Upper lobe of right lung (tissue), 1 donor: Measurements from ENCODE around the gene ENO1. TPM values are rescaled to one million over a fixed set of nuclear protein-coding genes. Genes with fewer than 3 reads are reported as not detected.
A peak's percentile ranks its signal among the peaks of the same experiment; 100 is the strongest.

Experiments used
- ATAC-seq: fragments of 200-7000 bp; cut with Tn5 transposase; one replicate; pipeline ENCODE4 v1.9.1; 2020; ENCODE audit warnings: mild to moderate bottlenecking, moderate library complexity
- DNase-seq: peaks from one replicate; pipeline ENCODE4 v3.0.0-alpha.2; 2020
- H3K27ac ChIP-seq: fragments of 200-600 bp; one replicate; pipeline ENCODE4 v1.8.0; 2022
- H3K27me3 ChIP-seq: fragments of 200-600 bp; one replicate; pipeline ENCODE4 v1.8.0; 2022; ENCODE audit warnings: mild to moderate bottlenecking
- H3K36me3 ChIP-seq: fragments of 200-600 bp; one replicate; pipeline ENCODE4 v1.8.0; 2022
- H3K4me1 ChIP-seq: fragments of 200-600 bp; one replicate; pipeline ENCODE4 v1.8.0; 2022
- H3K4me3 ChIP-seq: fragments of 200-600 bp; one replicate; pipeline ENCODE4 v1.8.0; 2022; ENCODE audit warnings: mild to moderate bottlenecking
- H3K9me3 ChIP-seq: fragments of 200-600 bp; one replicate; pipeline ENCODE4 v1.8.0; 2022
- intact Hi-C: fragments of 100-400 bp; cut with DNase I; formaldehyde crosslinking; loops from one replicate; pipeline ENCODE4 v1.11.0; 2022
- total RNA-seq: library from RNA; stranded (reverse); fragmentation: NEBNext Ultra II Directional; extraction: Animal tissue kit (Norgen Biotek cat#: 25700); gene quantifications from one replicate; pipeline ENCODE4 v1.2.1, GENCODE V29; 2021
- TF ChIP-seq, protein P1 (sequence below): fragments of 200-600 bp; IDR thresholded peaks from one replicate; pipeline ENCODE4 v1.8.0; 2022; ENCODE audit warnings: antibody characterized with exemption
- donor health status: DM: no; HTN: yes; CAD: no; lungs with severe emphysema.

ENO1 gene
- total RNA-seq, 1 donor from 2014 or later, result 640 TPM

DNA sequence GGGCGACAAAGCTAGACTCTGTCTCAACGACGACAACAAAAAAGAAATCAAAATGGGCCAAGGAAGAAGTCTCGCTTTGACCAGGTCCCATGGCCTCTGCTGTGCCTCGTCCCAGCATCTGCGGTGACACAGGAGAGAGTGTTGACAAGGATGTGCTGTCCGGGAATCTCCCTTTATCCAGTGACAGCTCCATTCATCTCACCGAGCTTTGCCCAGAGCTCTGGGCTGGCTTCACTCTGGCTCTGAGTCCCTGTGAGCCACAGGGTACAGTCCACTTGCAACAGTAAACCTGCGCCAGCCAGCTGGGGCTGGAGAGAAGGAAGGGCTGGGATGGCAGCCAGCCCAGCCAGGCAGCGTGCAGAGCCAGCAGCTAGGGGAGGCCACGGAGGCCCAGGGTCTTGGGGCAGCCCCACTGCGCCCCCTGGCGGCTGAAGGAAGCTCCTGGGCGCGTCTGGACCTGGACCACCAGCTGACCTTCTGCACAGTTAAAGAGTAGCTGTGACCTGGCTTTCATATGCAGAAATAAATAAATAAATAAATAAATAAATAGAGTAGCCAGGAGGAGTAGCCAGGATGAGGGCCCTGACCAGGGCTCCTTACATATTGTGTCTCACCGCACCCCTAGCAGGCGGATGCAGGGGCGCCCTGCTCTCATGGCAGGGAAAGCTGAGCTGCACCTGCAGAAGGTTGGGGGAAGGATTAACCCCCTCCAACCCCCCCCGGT, 29.7 kb downstream of the ENO1 start:
- no peak overlapping the region for H3K27ac ChIP-seq
- H3K4me3 ChIP-seq, result no peak overlapping the region
- no peaks in the 10 kb centered on the region for H3K36me3 ChIP-seq
- intact Hi-C loops, result no loop called here
- peaks cover 11% of the 10 kb centered on the region for H3K4me1 ChIP-seq
- peak; percentile 99 for ATAC-seq
- DNase-seq, result peak; percentile 95
- no peaks in the 10 kb centered on the region for H3K9me3 ChIP-seq
- TF ChIP-seq, protein P1, sequence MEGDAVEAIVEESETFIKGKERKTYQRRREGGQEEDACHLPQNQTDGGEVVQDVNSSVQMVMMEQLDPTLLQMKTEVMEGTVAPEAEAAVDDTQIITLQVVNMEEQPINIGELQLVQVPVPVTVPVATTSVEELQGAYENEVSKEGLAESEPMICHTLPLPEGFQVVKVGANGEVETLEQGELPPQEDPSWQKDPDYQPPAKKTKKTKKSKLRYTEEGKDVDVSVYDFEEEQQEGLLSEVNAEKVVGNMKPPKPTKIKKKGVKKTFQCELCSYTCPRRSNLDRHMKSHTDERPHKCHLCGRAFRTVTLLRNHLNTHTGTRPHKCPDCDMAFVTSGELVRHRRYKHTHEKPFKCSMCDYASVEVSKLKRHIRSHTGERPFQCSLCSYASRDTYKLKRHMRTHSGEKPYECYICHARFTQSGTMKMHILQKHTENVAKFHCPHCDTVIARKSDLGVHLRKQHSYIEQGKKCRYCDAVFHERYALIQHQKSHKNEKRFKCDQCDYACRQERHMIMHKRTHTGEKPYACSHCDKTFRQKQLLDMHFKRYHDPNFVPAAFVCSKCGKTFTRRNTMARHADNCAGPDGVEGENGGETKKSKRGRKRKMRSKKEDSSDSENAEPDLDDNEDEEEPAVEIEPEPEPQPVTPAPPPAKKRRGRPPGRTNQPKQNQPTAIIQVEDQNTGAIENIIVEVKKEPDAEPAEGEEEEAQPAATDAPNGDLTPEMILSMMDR, result peak; percentile 91
- no peaks in the 10 kb centered on the region for H3K27me3 ChIP-seq

DNA sequence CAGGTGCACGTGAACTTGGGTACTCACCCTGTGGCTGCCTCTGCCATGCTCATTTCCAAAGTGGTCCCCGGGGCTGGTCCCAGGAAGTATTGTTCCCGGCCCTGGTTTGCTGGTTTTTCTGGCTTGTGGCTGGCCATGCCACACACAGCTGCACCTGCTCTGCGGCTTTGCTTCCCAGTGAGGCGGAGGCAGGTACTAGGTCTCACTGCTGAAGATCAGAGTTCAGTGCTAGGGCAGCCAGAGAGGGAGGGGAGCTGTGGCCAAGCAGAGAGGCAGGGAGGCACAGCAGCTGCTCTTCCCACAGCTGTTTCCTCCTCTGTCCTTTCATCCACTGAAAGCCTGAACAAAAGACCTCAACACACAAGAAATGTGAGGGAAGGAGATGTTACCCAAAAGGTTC, 30.5 kb downstream of the ENO1 start:
- H3K27me3 ChIP-seq, result no peaks in the 10 kb centered on the region
- DNase-seq, result no peak
- intact Hi-C loops, result no loop called here
- no peak overlapping the region for H3K4me3 ChIP-seq
- peaks cover 11% of the 10 kb centered on the region for H3K4me1 ChIP-seq
- H3K9me3 ChIP-seq, result no peaks in the 10 kb centered on the region
- no peaks in the 10 kb centered on the region for H3K36me3 ChIP-seq
- ATAC-seq, result no peak
- no peak overlapping the region for H3K27ac ChIP-seq
- TF ChIP-seq, protein P1, result no peak

DNA sequence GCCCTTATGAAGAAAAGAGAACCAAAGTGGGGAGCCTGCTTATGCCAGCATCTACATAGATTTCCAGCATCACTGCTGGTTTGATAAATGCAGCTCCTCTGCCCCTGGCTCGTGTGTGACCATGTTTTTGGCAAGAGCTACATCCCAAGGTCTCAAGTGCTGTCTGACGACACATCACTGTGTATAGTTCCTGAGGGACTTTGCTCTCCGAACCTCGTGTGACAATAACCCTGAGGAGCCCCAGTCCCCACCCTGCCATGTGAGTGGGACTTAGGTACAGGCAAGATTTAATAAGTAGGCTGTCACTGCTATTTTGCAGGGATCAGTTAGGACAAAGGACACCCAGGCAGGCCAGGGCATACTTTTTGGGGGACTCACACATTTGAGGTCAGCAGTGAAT, 32.2 kb downstream of the ENO1 start:
- TF ChIP-seq, protein P1, result no peak

DNA sequence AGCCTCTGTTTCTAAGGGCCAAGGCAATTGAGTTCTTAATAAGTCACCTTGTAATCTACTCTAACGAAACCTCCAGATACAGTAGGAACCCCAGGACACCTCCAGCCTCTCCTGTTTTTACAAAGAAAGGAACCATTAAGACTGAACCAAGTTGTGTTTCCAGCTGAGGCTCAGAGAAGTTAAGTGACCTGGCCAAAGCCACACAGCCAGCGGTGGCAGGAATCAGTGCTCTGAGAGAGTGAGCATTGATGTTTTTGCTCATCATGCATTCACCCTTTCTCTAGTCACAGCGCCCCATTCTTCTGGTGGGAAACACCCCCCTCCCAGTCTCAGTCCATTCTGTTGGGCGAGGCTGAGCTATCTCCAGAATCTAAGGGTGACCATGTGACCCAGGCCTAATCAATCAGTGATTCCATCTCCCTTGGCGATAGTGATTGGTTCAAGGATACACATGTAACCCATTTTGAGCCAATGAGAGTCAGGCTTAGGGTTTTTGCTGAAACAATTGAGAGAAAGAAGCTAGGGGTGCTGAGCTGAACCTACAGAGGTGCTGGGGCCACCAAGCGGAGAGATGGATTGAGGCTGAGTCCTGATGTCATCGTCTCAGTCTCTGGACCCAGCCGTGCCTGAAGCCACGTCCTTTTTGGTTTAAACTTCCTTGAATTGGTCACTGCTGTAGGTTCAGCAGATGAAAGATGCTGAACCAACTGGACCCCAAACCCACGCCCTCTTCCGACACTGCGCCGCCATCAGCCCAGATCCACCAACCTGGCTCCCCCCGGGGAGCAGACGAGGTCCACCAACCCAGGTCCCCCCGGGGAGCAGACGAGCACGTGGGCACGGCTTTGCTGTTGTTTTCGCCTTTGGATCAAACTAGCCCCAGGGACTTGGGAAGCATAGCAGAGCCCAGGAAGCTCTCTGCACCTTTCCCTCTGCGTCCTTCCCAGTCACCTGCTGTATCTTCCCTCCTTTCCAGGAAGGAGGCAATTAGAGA, 33.1 kb downstream of the ENO1 start:
- TF ChIP-seq, protein P1, result no peak
- H3K36me3 ChIP-seq, result no peaks in the 10 kb centered on the region
- no peaks in the 10 kb centered on the region for H3K9me3 ChIP-seq
- H3K4me3 ChIP-seq, result no peak overlapping the region
- no peak overlapping the region for H3K27ac ChIP-seq
- H3K4me1 ChIP-seq, result peaks cover 11% of the 10 kb centered on the region
- H3K27me3 ChIP-seq, result no peaks in the 10 kb centered on the region
- intact Hi-C loops, result no loop called here
- DNase-seq, result no peak
- ATAC-seq, result no peak

More for the DNA sequence above, 32.2 kb downstream of the ENO1 start:
- peaks cover 11% of the 10 kb centered on the region for H3K4me1 ChIP-seq
- intact Hi-C loops, result no loop called here
- H3K27ac ChIP-seq, result no peak overlapping the region
- H3K27me3 ChIP-seq, result no peaks in the 10 kb centered on the region
- no peak for DNase-seq
- ATAC-seq, result no peak
- no peaks in the 10 kb centered on the region for H3K9me3 ChIP-seq
- H3K36me3 ChIP-seq, result no peaks in the 10 kb centered on the region
- H3K4me3 ChIP-seq, result no peak overlapping the region

DNA sequence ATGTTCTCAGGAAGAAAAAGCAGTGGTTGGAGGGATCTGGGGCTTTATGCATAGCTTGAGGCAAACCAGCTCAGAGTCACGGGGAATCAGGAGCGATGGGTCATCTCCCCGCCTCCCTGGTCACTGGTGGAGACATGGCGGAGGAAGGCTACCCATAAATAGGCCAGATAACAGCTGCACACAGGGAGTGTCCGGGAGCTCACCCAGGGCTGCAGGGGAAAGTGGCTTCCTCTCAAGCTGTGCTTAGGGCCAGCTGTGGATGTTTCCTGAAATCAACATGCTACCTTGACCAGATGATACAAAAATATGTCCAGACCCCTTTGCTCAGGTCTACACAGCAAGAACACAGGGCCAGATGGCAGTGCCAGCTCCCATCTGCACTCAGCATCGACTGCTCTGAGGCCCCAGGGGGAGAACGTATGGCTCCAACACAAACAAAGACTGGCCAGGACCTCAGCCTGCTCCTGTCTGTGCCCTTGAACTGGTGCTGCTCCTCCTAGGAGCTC, 33.9 kb downstream of the ENO1 start:
- TF ChIP-seq, protein P1, result no peak
- no peak for DNase-seq
- no peaks in the 10 kb centered on the region for H3K27me3 ChIP-seq
- intact Hi-C loops, result no loop called here
- H3K4me1 ChIP-seq, result peaks cover 11% of the 10 kb centered on the region
- H3K4me3 ChIP-seq, result no peak overlapping the region
- no peaks in the 10 kb centered on the region for H3K9me3 ChIP-seq
- no peak overlapping the region for H3K27ac ChIP-seq
- no peak for ATAC-seq
- H3K36me3 ChIP-seq, result no peaks in the 10 kb centered on the region
